Measurements from ENCODE around the gene MLLT10. TPM values are rescaled to one million over a fixed set of nuclear protein-coding genes. Genes with fewer than 3 reads are reported as not detected.

Gene MLLT10
- total RNA-seq, 1 experiment from 2014 or later = 60.1 TPM

GRCh38 chr10:21498986-21499385, 35.0 kb upstream of the MLLT10 start (continued):
- TF ChIP-seq GRHL2 (CRISPR knock-in tag; IDR thresholded peaks at IDR 0.05; ENCODE audit: insufficient replicate concordance, severe bottlenecking) = no peak

DNA sequence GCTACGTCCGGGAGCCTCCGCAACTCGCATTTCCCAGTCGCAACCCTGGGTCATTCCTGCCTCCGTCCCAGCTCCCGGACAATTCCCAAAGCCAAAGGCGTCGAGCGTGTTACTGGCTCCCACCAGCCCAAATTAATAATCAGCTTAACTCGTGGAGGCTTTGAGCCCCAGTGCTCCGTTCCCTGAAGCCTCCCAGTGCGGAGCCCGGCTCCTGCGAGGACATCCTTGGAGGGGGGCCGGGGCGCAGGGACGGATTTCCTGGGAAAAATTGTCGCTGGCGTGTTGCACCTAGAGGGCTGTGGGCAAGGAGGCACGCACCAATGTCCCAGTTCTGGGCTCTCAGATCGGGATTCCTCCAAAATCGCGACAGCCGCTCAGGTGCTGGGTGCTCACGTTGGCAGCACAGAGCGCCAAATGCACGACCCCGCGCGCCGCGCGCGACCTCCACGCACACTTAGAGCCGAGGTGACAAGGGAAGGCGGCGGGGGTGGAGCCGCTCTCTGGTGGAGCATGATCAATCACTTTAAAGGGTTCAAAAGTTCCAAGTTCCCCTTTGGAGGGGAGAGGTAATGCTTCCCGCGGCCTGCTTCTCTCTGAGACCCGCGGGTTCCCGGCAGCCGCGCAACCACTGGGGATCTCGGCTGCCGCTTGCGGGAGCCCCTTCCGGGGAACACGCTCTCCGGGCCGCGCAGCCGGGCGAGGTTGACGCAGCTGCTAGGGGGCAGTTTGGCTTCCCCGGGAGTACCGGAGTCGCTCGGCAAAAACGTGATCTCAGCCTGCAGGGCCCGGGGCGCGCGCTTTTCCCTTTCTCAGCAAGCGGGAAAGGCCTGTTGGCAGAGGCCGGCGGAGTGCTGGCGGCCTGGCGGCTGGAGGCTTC, 34.1 kb upstream of the MLLT10 start:
- Mint-ChIP-seq H3K27ac (peak overlapping the region; percentile 19; the same call in 1 of the 2 replicates), H3K9me3 (no peaks in the 10 kb centered on the region), H3K4me1 (peaks cover 71% of the 10 kb centered on the region), H3K36me3 (no peaks in the 10 kb centered on the region), H3K4me3 (peak overlapping the region; percentile 80), H3K27me3 (ENCODE audit: low read depth) (peaks cover 38% of the 10 kb centered on the region)
- POLR2A ChIA-PET = interaction anchor here (0.7 to 6.1 kb wide), 11 partner anchors 9 to 841 kb away, joined by 3 to 103 read pairs (median 3); partner anchors contain the start of gene SKIDA1
- DNase-seq (ENCODE audit: low spot score) (peak; percentile 82), ATAC-seq (peak; percentile 6)
- CTCF ChIA-PET = interaction anchor here (0.6 to 5.9 kb wide), 6 partner anchors 8 to 454 kb away, joined by 3 to 84 read pairs (median 4); no protein-coding TSS in a partner anchor
- TF ChIP-seq KAT7 (CRISPR knock-in tag; IDR thresholded peaks at IDR 0.05; ENCODE audit: borderline replicate concordance) (peak; percentile 13; the same call in 1 of the 2 replicates), ESRRA (CRISPR knock-in tag; IDR thresholded peaks at IDR 0.05; ENCODE audit: borderline replicate concordance) (no peak), TP53 (CRISPR knock-in tag; IDR thresholded peaks at IDR 0.05) (0 out of 2 replicates have a peak, but pooled peaks have one; percentile 47), ZNF425 (CRISPR knock-in tag; conservative IDR thresholded peaks at IDR 0.05) (no peak), FOXK1 (CRISPR knock-in tag; IDR thresholded peaks at IDR 0.05) (0 out of 2 replicates have a peak, but pooled peaks have one; percentile 4), CDX4 (CRISPR knock-in tag; IDR thresholded peaks at IDR 0.05; ENCODE audit: borderline replicate concordance) (no peak), TCF7 (CRISPR knock-in tag; IDR thresholded peaks at IDR 0.05; ENCODE audit: low read depth) (no peak), AR (CRISPR knock-in tag; IDR thresholded peaks at IDR 0.05) (no peak), FOXJ3 (CRISPR knock-in tag; IDR thresholded peaks at IDR 0.05; ENCODE audit: borderline replicate concordance) (no peak), IRF1 (CRISPR knock-in tag; IDR thresholded peaks at IDR 0.05) (no peak)
- TF ChIP-seq, protein P1, sequence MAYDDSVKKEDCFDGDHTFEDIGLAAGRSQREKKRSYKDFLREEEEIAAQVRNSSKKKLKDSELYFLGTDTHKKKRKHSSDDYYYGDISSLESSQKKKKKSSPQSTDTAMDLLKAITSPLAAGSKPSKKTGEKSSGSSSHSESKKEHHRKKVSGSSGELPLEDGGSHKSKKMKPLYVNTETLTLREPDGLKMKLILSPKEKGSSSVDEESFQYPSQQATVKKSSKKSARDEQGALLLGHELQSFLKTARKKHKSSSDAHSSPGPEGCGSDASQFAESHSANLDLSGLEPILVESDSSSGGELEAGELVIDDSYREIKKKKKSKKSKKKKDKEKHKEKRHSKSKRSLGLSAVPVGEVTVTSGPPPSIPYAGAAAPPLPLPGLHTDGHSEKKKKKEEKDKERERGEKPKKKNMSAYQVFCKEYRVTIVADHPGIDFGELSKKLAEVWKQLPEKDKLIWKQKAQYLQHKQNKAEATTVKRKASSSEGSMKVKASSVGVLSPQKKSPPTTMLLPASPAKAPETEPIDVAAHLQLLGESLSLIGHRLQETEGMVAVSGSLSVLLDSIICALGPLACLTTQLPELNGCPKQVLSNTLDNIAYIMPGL (CRISPR knock-in tag; IDR thresholded peaks at IDR 0.05) = peak; percentile 54; the same call in 1 of the 2 replicates
- TF ChIP-seq, protein P2, sequence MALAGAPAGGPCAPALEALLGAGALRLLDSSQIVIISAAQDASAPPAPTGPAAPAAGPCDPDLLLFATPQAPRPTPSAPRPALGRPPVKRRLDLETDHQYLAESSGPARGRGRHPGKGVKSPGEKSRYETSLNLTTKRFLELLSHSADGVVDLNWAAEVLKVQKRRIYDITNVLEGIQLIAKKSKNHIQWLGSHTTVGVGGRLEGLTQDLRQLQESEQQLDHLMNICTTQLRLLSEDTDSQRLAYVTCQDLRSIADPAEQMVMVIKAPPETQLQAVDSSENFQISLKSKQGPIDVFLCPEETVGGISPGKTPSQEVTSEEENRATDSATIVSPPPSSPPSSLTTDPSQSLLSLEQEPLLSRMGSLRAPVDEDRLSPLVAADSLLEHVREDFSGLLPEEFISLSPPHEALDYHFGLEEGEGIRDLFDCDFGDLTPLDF (CRISPR knock-in tag; IDR thresholded peaks at IDR 0.05) = no peak
- TF ChIP-seq, protein P3, sequence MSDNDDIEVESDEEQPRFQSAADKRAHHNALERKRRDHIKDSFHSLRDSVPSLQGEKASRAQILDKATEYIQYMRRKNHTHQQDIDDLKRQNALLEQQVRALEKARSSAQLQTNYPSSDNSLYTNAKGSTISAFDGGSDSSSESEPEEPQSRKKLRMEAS (CRISPR knock-in tag; IDR thresholded peaks at IDR 0.05) = peak; percentile 26; the same call in 1 of the 2 replicates
- TF ChIP-seq, protein P4, sequence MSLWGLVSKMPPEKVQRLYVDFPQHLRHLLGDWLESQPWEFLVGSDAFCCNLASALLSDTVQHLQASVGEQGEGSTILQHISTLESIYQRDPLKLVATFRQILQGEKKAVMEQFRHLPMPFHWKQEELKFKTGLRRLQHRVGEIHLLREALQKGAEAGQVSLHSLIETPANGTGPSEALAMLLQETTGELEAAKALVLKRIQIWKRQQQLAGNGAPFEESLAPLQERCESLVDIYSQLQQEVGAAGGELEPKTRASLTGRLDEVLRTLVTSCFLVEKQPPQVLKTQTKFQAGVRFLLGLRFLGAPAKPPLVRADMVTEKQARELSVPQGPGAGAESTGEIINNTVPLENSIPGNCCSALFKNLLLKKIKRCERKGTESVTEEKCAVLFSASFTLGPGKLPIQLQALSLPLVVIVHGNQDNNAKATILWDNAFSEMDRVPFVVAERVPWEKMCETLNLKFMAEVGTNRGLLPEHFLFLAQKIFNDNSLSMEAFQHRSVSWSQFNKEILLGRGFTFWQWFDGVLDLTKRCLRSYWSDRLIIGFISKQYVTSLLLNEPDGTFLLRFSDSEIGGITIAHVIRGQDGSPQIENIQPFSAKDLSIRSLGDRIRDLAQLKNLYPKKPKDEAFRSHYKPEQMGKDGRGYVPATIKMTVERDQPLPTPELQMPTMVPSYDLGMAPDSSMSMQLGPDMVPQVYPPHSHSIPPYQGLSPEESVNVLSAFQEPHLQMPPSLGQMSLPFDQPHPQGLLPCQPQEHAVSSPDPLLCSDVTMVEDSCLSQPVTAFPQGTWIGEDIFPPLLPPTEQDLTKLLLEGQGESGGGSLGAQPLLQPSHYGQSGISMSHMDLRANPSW (CRISPR knock-in tag; conservative IDR thresholded peaks at IDR 0.05; ENCODE audit: low read depth) = no peak

All from WTC11 (cell line).